NCI-H146 treated with DMSO at 0.1 percent for 48 hours (cell line): Measurements from ENCODE around the gene AP2B1.
A peak's percentile ranks its signal among the peaks of the same experiment; 100 is the strongest.
"Not testable (repeated sequence)": the region's sequence is repeated elsewhere in the genome, so short reads cannot be mapped to it uniquely, and the experiment has no call there.

Experiments used
- DNase-seq: peaks from one replicate; lab custom pipeline; 2025; ENCODE audit not compliant: unreplicated experiment; lab: John Stamatoyannopoulos, UW

AP2B1 gene

DNA sequence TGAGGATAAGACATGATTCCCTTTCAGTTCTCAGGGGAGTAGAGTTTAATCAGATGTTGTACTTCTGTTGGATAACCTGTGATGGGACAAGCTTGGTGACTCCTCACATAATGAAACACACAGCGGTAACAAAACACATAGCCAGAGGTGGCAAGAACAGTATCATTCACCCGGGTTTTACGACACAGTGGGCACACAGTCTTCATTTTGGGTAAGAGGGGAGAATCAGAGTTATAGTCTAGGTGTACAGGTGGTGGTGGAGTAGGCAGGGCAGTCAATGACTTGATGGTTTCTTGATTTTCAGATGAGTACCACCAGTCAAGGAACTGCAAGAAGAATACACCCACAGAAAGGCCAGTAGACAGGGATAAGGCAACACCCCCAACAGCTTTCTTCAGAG lies 11.4 kb upstream of the AP2B1 start:
- DNase-seq = no peak

GRCh38 chr17:35577830-35578196 lies 9.3 kb upstream of the AP2B1 start:
- no peak for DNase-seq

DNA sequence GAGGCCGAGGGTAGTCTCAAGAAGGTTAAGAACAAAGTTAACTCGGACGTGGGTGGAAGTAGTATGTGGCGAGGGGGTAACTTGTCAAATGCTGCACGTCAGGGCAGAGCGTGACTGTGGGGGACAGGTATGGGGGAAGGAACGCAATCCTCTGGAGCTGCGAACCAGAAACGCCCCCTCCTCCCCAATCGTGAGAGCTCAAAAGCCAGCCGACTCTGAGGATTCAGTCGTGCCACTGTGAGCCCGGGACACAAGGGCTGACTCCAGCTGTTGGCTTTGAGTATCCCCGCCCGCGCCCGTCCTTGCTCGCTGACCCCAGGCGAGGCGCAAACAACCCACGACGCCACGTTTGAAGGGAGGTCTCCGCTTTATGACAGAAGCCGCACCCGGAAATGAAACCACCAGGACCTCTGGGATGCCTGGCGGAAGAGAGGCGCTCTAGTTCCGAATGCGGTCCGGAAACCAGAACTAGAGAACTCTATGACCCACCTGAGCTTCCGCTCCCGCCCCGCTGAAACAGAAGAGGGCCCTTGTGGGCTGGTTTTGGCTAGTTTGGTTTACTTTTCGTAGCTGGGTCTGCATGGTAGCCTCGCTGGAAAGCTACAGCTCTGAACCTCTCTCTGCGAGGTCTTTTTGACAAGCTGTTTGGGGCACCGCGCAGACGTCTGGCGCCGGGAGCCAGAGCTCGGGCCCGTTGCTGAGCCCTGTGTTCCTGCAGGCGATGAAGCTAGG lies 8.8 kb upstream of the AP2B1 start, which contains the start of gene PEX12:
TSS of gene PEX12 (minus strand) at position 375 of the 732 bp plus-strand sequence. CDS start 550 bp downstream, outside the sequence.
- DNase-seq = peak; percentile 84

GRCh38 chr17:35578929-35579432 lies 8.1 kb upstream of the AP2B1 start:
- no peak for DNase-seq

DNA sequence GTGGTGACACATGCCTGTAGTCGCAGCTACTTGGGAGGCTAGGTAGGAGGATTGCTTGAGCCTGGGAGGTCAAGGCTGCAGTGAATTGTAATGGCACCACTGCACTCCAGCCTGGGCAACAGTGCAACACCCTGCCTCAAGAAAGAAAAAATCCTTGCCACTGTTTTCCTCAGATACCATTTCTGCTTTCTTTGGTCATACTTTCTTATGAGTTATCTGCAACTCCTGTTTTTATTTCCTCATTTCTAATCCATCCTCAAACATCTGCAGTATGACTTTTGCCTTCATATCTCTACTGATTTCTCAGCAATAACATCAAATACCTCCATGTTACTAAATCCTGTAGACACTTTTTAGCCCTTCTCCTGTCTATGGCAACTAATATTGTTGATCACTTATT lies 3.1 kb upstream of the AP2B1 start:
- DNase-seq = no peak

DNA sequence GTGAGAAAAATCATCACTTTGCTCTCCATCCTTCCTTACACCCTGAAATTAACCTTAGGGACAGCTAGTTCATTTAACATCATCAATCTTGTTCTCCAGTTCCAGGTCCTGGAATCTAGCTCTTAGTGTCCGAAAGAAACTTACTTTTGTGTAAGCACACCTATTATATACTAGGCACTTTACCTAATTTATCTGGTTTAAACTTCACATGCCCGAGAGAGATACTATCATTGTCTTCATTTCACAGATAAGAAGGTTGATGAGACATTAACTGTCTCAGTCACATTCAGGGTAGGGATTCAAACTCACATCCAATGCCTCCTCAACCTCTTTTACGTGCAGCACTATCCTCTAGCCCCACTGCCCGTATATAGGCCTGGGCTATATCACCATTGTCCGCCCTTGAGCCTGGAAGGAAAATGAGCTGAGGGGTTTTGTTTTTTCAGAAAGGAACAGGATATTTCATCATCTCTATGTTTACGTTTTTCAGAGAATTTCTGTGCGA lies 501 bp upstream of the AP2B1 start:
- no peak for DNase-seq

DNA sequence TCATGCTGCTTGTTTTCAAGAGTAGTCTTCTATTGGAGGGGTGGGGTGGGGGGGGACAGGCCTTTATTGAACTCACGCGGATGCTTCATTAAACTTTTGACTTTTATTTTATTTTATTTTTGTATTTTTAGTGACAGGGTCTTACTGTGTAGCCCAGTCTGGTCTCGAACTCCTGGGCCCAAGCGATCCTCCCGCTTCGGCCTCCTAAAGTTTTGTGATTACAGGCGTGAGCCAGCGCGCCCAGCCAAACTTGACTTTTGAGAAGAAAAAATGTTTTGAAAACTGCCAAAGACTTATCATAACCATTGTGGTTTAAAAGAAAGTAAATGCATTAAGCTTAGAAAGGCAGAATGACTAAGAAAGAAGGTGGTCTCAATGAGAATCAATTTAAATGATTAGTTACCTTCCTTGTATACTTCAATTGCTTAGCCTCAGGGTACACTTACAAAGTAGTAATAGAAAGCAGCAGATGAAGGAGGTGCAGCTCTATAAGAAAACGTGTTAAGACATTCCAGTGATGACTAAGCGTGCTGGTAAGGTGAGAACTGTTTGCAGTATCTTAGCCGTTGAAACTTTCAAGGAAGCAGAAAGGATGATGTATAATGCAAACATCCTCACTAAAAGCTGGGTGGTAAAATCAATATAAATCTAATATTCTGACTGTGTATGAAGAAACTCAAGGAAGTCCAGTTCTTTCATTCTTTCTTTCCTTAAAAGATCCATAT lies 1.2 kb downstream of the AP2B1 start:
- no peak for DNase-seq

GRCh38 chr17:35596072-35596471 lies 8.9 kb downstream of the AP2B1 start:
- no peak for DNase-seq

DNA sequence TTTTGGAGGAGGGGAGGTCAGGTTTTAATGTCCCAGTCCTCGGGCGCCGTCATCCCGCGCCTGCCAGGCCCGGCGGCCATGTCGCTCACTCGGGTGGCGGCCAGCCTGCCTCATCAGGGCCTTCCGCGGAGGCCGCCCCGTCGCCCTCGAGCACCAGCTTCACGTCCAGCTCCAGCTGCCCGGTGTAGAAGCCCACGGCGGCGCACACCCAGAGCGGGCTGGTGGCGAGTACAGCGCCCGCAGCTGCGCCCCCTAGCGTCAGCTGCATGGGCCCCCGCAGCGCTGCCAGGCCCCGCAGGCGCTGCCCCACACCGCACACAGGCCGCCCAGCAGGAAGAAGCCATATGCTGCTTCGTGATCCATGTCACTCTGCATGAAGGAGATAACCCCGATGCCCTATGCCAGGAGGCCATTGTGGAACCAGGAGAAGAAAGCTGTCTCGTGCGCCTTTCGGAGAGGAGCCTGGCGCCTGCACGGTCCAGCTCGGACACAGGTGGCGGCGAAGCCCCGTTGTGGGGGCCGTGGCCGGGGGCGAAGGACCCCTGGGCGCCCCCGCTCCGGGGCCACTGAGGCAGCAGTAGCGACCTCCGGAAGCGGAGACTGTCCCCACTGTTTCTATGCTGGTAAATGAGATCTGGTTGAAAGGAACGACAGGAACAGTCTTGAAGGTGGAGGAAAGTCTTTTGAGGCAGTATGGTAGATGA lies 9.6 kb downstream of the AP2B1 start:
- no peak for DNase-seq

- DNase-seq = no peak
These were observed 10.5 kb downstream of the AP2B1 start for GRCh38 chr17:35597604-35598003.

- no peak for DNase-seq
These were observed 16.6 kb downstream of the AP2B1 start for GRCh38 chr17:35603674-35604073.

GRCh38 chr17:35605678-35606077 lies 18.6 kb downstream of the AP2B1 start:
- no peak for DNase-seq

DNA sequence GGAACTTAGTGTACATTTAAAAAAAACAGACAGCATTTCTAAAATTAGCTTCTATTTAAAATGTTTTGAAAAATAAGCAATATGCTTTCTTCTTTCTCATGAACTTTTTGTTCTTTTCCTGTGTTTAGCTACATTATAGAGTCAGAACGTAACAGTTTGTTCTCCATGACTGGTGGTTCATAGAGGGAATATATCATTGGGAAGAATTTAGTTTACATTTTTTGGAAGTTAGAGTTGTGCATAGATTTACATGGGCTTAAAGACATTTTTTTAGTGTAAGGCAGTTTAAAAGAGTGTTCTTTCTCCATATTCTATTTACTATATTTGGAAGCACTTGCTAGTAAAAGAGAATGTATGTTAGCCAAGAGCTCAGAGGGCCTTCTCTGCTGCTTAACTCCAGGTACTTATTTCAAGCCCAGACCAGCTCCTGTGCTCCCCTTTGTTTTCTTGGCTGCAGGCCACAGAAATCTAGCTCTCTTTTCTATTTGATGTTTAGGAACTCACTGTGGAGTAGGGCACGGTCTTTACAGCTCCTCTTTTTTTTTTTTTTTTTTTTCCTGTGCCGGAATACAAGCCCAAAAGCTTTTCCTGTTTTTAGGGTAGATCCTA lies 20.2 kb downstream of the AP2B1 start:
- no peak for DNase-seq

DNA sequence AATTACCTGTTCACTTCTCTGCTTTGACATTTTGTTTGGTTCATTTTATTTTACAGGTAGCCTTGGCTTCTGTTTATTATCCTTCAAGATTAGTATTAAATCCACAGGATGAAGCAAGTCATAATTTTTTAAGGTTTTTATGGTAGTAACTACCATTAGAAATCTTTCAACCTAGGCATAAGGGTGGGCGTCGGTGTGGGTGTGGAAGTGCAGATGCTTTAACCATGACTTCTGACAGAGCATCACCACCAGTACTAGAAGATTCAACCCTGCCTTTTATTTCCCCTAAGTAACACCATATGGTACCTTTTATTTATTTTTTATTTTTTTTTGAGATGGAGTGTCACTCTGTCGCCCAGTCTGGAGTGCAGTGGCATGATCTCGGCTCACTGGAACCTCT lies 22.7 kb downstream of the AP2B1 start:
- no peak for DNase-seq

DNA sequence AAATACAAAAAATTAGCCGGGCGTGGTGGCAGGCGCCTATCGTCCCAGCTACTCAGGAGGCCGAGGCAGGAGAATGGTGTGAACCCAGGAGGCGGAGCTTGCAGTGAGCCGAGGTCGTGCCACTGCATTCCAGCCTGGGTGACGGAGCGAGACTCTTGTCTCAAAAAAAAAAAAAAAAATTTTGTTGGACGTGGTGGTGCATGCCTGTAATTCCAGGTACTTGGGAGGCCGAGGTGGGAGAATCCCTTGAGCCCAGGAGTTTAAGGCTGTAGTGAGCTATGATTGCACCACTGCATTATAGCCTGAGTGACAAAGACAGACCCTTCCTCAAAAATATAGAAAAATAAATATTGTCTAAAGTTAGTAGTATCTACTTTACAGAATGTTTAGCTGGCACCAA lies 23.6 kb downstream of the AP2B1 start:
- DNase-seq = not testable (repeated sequence)

DNA sequence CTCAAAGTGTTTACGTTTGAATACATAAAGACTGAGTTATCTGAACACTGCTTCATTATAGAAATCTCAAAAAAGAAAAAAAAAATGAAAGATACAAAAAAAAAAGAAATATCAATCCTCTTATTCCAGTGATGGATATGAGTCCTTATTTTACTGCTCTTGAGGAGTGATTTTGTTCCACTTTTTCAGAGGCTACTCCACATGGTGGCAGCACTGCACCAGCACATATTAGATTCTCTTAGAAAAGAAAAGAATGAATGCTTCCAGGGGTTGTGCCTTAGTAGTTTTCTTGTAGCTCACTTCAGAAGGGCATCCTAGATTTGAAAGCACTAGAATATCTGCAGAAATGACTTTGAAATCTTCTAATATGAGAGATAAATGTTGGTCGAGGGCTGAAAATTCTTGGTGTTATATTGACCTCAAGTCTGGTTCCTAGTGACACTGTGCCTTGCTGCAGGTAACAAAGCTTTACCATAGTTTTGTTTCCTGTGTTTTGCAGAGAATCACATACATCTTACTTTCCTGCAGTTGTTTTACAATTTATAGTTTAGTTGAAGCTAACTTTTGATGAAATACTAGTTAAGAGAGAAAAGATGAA lies 25.9 kb downstream of the AP2B1 start:
- no peak for DNase-seq

DNA sequence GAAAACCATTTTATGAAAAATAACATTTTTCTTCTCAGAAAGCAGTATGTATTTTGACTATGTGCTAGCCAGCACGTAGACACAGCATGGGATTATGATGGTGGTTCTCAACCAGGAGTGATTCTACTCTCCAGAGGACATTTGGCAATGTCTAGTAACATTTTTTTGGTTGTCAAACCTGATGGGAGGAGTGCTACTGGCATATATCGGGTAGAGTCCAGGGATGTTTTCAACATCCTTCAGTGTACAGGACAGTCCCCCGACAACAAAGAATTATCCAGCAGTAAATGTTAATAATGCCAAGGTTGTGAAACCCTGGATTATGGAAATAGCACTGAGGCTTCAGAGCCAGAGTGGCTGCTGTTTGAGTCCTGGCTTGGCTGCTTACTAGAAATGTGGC lies 27.7 kb downstream of the AP2B1 start:
- DNase-seq = no peak

DNA sequence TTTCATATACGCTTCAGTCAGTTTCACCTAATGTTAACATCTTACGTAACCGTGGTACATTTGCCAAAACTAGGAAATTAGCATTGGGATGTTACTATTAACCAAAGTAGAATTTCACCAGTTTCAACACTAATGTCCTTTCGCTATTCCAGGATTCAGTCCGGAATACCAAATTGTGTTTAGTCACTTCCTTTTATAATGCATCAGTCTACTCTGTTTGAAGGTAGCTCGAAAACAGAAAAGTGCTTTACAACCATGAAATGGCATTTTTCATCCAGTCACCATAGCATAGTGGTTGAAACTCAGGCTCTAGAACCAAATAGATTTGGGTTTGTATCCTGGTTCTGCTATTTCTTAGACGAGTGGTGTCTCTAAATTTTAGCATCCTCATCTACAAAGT lies 29.4 kb downstream of the AP2B1 start:
- no peak for DNase-seq

- DNase-seq = no peak
These were observed 30.4 kb downstream of the AP2B1 start for GRCh38 chr17:35617505-35617904.

- DNase-seq = no peak
These were observed 31.5 kb downstream of the AP2B1 start for GRCh38 chr17:35618628-35619027.

DNA sequence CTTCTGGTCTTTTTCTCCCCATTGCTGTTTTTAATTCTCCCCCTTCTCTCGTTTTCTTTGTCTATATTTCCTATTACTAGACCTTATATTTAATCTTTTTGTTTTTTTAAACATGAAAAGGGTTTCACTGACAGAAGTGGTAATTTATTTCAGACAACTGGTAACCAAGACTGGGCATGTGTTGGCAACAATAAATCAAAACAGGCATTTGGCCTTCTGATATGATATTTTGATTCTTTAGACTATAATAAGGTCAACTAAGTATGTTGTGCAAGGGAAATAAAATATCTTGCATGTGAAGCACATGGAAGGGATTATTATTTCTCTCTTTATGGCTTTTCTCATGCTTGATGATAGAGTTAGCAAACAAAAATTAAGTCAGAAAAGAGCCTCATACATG lies 34.6 kb downstream of the AP2B1 start:
- no peak for DNase-seq
